ENCODE measurements around the gene FRG2B.
"Not testable (repeated sequence)": the region's sequence is repeated elsewhere in the genome, so short reads cannot be mapped to it uniquely, and the experiment has no call there.

- TF ChIP-seq CTCF (IDR thresholded peaks at IDR 0.05 in 8 of 11, conservative IDR thresholded peaks at IDR 0.05 in 3 of 11); POLR2A (IDR thresholded peaks at IDR 0.05): not testable (repeated sequence)
Measured at GRCh38 chr10:133657276-133657675, 30.7 kb upstream of the FRG2B start.

All from spleen (tissue), 7 donors.